IPS-18c (cell line): ENCODE results near the gene LAMTOR1.

ENCODE experiments used
- H3K4me3 ChIP-seq: 2 replicates; pipeline ENCODE4 v1.7.0; 2013; ENCODE audit warnings: low read depth, mild to moderate bottlenecking, low read length, moderate library complexity; ENCODE audit not compliant: insufficient read depth
- H3K9me3 ChIP-seq: one replicate; pipeline ENCODE4 v1.6.1; 2013; ENCODE audit warnings: mild to moderate bottlenecking, low read length, moderate library complexity; ENCODE audit not compliant: control insufficient read depth, insufficient read depth

Gene LAMTOR1

DNA sequence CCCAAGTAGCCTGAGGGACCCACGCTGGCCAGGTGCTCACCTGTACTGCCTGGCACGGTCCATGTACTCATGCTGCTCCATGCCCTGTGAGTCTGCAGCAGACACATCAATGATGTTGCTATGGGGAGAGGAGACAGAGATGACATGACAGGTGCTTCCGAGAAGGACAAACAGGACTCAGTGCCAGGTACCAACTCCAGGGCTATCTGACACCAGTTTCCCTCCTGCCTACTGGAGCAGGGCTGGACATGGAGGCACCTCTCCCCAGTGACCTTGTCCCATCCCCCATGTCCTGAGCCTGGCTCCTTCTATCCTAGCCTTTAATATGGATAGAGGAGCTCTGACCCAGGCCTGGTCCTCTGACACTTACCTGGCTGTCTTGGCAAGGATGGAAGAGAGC, 4.4 kb downstream of the LAMTOR1 start:
- no peak overlapping the region for H3K4me3 ChIP-seq
- no peaks in the 10 kb centered on the region for H3K9me3 ChIP-seq

DNA sequence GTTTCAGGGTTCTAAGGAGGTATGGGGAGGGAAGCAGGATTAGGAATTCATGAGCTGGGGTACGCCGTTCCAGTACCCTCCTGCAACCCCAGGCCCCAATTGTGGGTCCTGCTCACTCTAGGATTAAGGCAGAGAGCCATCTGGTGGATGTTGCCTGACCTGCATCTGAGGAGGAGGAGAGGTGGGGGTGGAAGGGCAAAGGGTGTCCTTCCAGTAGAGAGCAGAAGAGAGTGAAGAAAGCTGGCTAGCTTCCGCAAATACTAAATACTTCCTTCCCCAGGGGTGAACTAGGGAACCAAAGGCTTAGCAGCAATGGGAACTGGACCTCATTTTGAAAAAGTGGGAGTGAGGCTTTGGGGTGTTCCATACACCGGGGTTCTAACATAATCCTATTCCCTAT, 11.8 kb downstream of the LAMTOR1 start:
- no peak overlapping the region for H3K4me3 ChIP-seq
- no peaks in the 10 kb centered on the region for H3K9me3 ChIP-seq

DNA sequence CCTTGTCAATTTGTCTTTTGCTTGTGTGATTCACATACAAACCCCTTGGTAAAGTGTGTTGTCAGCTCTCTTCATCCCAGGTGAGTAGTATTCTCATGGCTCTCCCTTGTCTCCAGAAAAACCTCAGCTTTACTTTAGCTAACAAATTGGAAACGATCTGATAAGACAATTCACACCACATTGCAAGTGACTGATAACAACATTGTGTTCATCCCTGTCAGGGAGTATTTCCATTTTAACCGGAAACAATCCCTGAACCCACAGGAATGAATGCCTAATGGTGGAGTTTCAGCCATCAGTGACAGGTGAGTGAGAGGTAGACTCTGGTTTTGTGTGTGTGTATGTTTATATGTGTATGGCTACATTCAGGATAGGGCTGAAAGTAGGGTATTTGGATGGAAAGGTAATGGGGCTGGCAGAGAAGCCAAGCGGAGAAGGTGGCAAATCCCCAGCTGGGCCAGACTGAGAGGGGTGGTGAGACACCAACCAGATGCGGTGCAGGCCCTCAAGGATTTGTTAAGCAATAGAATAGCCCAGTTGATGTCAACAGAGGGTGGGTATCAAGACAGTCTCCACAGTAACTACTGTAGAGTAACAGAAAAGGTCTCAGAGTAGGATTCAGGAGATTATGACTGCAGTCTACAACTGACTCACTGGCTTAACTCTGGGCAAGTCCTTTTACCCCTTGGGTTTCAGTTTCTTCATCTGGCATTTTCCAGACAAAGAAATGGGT, 14.9 kb downstream of the LAMTOR1 start:
- no peak overlapping the region for H3K4me3 ChIP-seq

GRCh38 chr11:72085621-72086351, 17.3 kb downstream of the LAMTOR1 start:
- H3K4me3 ChIP-seq = no peak overlapping the region
- H3K9me3 ChIP-seq = no peaks in the 10 kb centered on the region

More for the DNA sequence above, 14.9 kb downstream of the LAMTOR1 start:
- H3K9me3 ChIP-seq = no peaks in the 10 kb centered on the region

GRCh38 chr11:72084965-72085364, 18.1 kb downstream of the LAMTOR1 start:
- Histone ChIP-seq H3K4me3 (no peak overlapping the region), H3K9me3 (no peaks in the 10 kb centered on the region)

- H3K4me3 ChIP-seq = no peak overlapping the region
- no peaks in the 10 kb centered on the region for H3K9me3 ChIP-seq
Observed at GRCh38 chr11:72084076-72084475, 19.0 kb downstream of the LAMTOR1 start.

GRCh38 chr11:72083414-72083813, 19.7 kb downstream of the LAMTOR1 start:
- H3K4me3 ChIP-seq = no peak overlapping the region
- H3K9me3 ChIP-seq = no peaks in the 10 kb centered on the region

DNA sequence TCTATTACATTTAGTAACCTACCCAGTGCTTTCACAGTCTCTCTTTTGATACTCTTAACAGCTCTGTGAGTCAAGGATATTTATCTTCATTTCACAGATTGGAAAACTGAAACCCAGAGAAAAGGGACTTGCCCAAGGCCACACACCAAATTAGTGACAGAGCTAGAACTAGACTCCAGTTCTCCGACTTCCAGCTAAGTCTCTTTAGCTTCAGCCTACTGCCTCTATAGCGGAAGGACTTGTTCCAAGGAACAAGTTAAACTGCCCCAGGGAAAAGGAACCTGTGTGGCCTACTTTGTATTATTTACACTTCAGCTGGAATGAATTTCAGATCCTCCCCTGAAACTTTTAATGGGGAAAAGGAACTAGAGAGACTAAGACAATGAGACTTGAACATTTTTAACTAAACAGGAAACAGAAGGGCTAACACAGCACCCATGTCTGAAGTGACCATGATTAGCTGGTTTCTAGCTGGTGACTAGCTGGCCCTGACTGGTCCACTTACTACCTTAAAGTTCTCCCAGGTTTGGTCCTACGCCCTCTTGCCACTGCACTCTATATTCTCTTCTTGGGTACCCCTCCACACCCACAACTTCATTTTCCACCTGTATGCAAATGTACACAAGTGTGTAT, 21.2 kb downstream of the LAMTOR1 start:
- H3K4me3 ChIP-seq = no peak overlapping the region

DNA sequence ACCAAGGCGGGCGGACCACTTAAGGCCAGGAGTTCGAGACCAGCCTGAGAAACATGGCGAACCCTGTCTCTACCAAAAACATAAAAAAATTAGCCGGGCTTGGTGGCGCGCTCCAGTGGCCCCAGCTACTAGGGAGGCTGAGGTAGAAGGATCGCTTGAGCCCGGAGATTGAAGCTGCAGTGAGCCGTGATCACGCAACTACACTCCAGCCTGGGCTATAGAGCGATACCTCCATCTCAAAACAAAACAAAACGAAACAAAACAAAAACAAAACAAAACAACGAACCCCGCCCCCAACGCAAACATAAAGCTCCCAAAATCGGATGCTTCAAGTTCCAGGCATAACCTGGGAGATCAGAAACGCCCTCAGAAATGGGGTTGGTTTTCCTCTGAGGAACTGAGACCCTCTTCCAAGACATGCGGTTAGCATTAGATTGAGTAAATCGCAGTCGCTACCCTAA, 21.9 kb downstream of the LAMTOR1 start:
- peak overlapping the region; percentile 38 for H3K4me3 ChIP-seq
- H3K9me3 ChIP-seq = no peaks in the 10 kb centered on the region

More for the DNA sequence above, 21.2 kb downstream of the LAMTOR1 start:
- no peaks in the 10 kb centered on the region for H3K9me3 ChIP-seq

- Histone ChIP-seq H3K4me3 (peak within 1 kb of the TSS; percentile 83), H3K9me3 (no peaks in the 10 kb centered on the region)
Observed at GRCh38 chr11:72080326-72081183, 22.5 kb downstream of the LAMTOR1 start, which contains the start of the genes LRRC51 and NUMA1. TSS of gene LRRC51 (plus strand) at chr11:72080850. CDS start at chr11:72089084, 8,234 bp downstream. TSS of gene NUMA1 (minus strand) at chr11:72080542. CDS start at chr11:72035943, 44,599 bp downstream.

DNA sequence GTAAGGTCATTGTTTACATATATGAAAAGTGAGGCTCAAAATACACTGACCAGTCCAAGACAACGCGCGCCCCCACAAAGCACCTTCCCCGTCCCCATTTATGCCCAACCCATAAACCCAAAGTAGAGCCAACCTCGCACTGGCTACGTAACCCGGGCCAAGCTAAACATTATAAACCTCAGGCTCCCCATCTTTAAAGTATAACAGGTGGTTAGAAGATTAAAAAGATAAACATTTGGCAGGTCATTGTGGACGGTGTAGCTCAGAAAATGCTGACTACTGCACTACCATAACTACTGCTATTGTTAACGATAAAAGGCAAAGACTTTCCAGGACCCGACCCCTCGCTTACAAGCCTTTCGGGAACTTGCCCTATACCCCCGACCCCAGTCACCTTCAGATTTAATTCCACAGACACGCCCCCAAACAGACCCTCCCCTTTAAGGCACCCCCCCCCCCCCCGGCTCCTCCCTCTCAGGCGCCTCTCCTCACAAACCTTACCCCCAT, 23.2 kb downstream of the LAMTOR1 start:
- Histone ChIP-seq H3K4me3 (peak overlapping the region; percentile 83), H3K9me3 (no peaks in the 10 kb centered on the region)

DNA sequence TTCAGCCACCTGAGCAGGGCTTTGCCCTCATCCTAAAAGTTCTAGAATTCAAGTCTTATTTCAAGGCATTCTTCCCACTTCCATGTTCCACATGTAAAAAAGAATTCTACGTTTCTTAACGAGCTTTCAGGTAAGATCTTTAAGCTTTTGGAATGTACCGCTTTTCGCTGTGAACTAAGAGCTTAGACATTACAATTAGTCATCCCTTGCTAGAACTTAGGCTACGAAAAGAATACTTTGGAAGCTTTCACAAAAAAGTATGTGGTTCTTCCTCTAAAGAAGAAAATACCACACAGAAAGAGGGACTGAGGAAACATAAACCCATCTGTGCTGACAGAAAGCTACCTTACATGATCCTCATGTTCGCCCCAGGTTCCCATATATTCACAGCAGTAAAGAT, 24.6 kb downstream of the LAMTOR1 start:
- no peak overlapping the region for H3K4me3 ChIP-seq
- H3K9me3 ChIP-seq = no peaks in the 10 kb centered on the region

DNA sequence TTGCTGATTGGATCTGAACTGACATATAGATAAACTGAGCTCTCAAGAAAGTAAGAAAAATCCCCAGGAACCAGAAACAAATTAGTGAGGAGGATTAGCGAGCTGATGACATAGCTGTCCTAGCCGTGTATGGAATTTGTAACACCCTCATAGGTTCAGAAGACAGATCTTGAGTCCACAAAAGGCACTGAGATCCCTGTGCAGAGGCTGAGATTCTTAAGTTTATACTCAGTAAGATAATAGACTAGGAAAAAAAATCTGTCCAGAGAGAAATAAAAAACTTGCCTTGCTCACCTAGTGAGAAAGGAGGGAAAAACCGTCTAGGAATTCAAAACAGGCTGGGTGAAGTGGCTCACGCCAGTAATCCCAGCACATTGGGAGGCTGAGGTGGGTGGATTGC, 27.3 kb downstream of the LAMTOR1 start:
- no peaks in the 10 kb centered on the region for H3K9me3 ChIP-seq
- H3K4me3 ChIP-seq = no peak overlapping the region

- no peaks in the 10 kb centered on the region for H3K9me3 ChIP-seq
- no peak overlapping the region; the same call in 1 of the 2 replicates for H3K4me3 ChIP-seq
Observed at GRCh38 chr11:72075109-72075508, 28.0 kb downstream of the LAMTOR1 start.

DNA sequence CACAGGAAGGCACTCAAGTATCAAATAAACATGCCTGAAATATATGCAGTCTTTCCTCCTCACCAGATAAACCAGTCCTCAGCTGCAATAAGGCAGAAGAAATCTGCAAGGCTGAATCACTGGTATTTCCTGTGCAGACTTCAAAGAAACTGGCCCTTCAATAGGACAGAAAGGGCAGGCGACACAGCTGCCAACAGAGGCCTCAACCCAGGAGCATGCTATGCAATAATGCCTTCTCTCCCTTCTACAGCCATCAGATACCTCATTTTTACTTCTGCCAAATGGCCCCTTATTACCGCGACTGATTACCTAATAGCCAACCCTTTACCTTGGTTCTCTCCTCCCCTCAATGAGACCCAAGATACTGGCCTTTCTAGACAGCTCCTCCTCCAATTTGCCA, 30.7 kb downstream of the LAMTOR1 start:
- H3K4me3 ChIP-seq = no peak overlapping the region
- H3K9me3 ChIP-seq = no peaks in the 10 kb centered on the region

- Histone ChIP-seq H3K4me3 (no peak overlapping the region), H3K9me3 (no peaks in the 10 kb centered on the region)
Observed at GRCh38 chr11:72070491-72070890, 32.6 kb downstream of the LAMTOR1 start.

DNA sequence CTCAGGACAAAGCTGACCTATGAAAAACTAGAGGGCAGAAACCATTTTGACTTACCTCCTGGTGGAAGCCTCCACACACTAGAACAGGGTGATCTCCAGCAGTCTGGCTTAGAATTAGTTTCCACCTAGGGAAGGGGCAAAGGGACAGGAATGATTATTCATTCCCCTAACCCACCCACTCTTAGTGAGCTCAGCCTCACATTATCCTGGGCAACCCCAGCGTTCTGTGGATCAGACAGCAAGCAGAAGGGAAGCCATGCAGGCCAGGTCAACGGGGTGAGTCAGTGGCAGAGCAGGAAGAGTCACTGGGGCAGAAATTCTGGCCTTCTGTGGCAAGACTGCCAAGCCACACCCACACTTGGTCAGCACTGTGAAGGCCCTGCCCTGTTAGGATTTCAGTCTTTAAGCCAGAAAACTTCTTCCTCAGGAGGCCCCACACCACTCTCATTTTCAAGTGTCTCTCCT, 33.3 kb downstream of the LAMTOR1 start:
- H3K4me3 ChIP-seq = no peak overlapping the region

More for the DNA sequence above, 33.3 kb downstream of the LAMTOR1 start:
- no peaks in the 10 kb centered on the region for H3K9me3 ChIP-seq
